Coronary artery (tissue), 2 donors: ENCODE data around the gene PRKCD.

ENCODE experiments used
- DNase-seq: peaks from one replicate; pipeline ENCODE4 v3.0.0-alpha.2; 2017; ENCODE audit warnings: low spot score
- H3K27ac ChIP-seq, 2 donors: fragments of 200-600 bp; sonication (generic); one replicate each; pipeline ENCODE4 v1.5.1; 2016 to 2019
- H3K4me3 ChIP-seq: fragments of 200-600 bp; sonication (generic); 2 replicates; pipeline ENCODE4 v1.5.1; 2016; ENCODE audit warnings: mild to moderate bottlenecking, moderate library complexity
- TF ChIP-seq, protein P1 (sequence below): fragments of 200-600 bp; sonication (generic); IDR thresholded peaks from one replicate; pipeline ENCODE4 v1.5.1; 2019; ENCODE audit warnings: antibody characterized with exemption

PRKCD gene

DNA sequence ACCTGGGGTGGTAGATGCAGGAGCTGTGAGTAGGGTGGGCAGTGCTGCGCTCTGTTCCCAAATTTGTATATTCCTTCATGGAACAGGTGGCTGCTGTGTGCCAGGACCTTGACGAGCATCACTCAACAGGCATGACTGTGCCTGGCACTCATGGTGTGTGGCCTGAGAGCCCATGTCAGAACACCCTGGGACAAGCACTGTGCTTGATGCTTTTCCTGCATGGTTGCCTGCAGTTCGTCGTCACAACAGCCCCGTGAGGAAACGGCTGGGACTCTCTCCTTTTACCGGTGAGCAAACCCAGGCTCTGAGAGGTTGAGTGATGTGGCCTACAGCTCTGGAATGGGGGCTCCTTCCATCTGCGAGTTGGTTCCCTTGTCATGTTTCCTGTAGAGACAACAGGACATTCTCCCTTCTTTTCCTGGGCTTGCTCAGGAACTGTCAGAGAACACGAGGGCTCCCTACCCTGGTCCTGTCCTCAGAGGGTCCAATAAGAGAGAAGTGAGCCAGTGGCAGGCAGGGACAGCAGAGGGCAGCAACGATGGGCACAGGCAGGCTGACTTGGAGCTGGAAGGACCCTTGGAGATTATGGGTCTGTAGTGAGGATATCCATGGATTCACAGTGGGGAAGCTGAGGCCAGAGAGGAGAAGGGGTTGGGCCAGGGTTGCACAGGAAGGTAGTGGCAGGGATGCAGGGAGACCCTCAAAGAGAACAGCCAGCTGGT is 37.4 kb downstream of the PRKCD start:
- TF ChIP-seq, protein P1, sequence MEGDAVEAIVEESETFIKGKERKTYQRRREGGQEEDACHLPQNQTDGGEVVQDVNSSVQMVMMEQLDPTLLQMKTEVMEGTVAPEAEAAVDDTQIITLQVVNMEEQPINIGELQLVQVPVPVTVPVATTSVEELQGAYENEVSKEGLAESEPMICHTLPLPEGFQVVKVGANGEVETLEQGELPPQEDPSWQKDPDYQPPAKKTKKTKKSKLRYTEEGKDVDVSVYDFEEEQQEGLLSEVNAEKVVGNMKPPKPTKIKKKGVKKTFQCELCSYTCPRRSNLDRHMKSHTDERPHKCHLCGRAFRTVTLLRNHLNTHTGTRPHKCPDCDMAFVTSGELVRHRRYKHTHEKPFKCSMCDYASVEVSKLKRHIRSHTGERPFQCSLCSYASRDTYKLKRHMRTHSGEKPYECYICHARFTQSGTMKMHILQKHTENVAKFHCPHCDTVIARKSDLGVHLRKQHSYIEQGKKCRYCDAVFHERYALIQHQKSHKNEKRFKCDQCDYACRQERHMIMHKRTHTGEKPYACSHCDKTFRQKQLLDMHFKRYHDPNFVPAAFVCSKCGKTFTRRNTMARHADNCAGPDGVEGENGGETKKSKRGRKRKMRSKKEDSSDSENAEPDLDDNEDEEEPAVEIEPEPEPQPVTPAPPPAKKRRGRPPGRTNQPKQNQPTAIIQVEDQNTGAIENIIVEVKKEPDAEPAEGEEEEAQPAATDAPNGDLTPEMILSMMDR: no peak
- Histone ChIP-seq H3K27ac (no peak overlapping the region), H3K4me3 (no peak overlapping the region)
- DNase-seq: no peak

DNA sequence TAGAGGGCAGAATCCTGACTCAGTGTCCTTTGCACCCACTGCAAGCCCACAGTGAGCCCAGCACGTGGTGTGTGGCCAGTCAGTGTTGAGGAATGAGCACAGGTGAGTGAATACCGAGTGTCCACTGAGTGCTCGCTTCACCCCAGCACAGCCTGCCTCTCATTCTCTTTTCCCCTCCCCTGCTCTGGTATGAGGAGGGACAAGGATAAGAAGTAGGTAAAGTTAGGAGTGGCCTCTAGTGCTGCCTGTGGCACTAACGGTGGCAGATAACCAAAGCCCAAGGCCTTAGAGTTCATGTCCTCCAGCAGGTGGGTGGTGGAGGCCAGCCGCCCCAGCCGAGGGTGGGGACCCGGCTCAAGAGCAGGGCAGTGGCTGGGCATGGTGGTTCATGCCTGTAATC is 38.0 kb downstream of the PRKCD start:
- Histone ChIP-seq H3K27ac (no peak overlapping the region), H3K4me3 (no peak overlapping the region)
- no peak for DNase-seq
- TF ChIP-seq, protein P1: no peak

DNA sequence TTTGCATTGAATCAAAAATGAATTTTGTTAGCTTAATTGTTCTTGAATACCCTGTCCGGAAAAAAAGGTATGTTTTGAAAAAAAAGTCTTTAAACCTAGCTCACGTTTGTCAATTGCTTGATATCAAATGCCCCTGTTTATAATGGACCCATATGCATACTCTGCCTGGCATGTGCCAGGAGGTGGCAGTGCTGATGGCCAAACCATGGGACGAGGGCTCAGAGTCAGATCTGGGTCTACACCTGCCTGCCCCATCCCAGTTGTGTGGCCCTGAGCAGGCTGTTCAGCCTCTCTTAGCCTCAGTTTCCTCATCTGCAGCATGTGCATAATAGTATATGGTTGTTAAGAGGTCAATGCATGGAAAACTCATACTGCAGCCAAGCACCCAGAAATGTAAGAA is 38.8 kb downstream of the PRKCD start:
- Histone ChIP-seq H3K27ac (no peak overlapping the region), H3K4me3 (no peak overlapping the region)
- DNase-seq: no peak
- TF ChIP-seq, protein P1: no peak

DNA sequence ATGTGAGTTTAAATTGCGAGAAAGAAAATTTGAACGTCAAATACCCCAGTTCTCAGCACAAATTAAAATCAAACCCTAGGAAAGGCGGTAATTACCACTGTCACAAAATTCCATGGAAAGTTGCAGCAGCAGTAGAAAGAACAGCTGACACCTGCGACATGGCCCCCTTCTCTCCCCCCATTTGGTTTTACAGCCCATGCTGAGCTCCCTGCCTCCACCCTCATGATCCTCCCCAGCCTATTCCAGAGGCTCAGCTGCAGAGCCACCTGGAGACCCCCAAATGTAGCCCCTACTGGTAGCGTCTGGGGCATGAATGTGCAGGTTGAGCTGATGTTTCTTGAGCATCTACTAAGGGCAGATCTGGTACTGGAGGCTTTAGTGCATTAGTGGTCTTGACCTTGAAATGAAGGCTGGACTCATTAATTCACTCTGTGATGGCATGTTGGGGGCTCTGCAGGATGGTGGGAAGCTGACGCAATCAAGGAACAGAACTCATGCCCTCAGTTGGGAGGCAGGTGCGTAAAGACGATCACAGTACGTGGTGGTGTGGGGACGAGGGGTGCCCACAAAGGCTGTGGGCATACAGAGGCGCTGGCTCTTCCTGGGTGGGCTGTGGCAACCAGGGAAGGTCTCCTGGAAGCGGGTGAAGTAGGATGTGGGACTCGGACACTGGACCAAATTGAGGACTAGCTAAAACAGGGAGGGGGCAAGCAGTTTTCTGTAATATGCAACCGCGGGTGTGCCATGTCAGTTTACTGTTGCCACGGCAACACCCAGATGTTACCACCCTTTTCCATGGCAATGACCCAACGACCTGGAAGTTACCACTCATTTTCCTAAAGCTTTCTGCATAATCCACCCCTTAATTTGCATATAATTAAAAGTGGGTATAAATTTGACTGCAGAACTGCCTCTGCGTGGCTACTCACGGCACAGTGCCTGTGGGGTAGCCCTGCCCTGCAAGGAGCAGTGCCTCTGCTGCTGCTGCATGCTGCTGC is 39.8 kb downstream of the PRKCD start:
- Histone ChIP-seq H3K27ac (no peak overlapping the region), H3K4me3 (no peak overlapping the region)
- TF ChIP-seq, protein P1: no peak
- DNase-seq: no peak

DNA sequence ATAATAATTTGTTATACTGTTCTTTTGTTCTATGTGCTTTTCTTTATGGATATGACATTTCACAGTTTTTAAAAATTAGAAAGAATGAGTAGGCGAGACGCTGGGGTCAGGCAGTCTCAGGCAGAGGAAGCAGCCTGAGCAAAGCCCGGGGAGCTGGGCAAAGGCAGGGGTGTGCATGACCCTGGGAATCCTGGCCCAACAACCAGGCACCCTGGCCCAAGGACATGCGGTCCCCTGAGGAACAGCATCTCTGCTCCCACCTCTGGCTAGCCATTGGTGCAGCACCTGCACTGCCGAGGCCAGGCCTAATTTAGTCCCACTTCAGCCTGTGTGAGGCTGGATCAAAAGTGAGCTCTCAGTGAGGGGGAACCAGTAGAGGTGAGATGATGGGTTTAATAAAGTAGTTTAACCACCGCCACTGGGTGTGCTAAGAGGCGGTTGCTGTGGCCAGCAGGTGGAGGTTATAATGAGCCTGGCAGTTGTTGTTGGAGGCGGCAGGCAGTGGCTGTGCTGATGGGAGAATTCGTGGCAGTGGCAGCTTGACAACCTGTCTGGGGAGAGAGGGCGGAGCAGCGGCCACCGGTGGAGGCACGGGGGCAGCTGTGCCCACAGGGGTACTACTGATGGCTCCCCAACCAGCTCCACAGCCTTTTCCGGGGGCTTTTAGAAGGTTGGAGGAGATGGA is 41.5 kb downstream of the PRKCD start:
- DNase-seq: no peak
- TF ChIP-seq, protein P1: no peak
- Histone ChIP-seq H3K4me3 (no peak overlapping the region), H3K27ac (no peak overlapping the region)

DNA sequence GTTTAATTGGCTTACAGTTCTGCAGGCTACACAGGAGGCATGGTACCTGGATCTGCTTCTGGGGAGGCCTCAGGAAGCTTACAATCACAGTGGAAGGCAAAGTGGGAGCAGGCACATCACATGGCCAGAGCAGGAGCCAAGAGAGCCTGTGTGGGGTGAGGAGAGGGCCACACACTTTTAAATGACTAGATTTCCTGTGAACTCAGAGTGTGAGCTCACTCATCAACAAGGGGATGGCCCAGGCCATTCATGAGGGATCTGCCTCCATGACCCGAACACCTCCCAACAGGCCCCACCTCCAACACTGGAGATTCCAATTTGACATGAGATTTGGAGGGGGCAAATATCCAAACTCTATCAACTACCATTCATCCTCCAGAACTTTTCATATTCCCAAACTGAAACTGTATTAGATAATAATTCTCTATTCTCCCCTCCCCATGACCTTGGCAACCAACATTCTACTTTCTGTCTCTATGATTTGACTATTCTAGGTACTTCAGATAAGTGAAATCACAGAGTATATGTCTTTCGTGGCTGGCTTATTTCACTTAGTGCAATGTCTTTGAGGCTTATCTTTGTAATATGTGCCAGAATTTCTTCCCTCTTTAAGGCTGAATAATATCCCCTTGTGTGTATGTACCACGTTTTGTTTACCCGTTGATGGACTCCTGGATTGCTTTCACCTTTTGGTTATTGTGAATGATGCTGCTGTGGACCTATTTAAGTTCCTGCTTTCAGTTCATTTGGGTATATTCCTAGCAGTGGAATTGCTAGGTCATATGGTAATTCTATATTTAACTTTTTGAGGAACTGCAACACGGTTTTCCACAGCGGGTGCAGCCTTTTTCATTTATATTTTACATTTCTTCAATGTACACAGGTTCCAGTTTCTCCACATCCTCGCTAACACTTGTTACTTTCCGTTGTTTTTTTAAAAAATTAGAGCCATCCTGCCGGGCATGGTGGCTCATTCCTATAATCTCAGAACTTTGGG is 51.0 kb downstream of the PRKCD start:
- no peak for DNase-seq
- TF ChIP-seq, protein P1: no peak
- Histone ChIP-seq H3K27ac (no peak overlapping the region), H3K4me3 (no peak overlapping the region)
